GM21381 (cell line): ENCODE measurements around the gene DLL1.

ENCODE experiments used
- ATAC-seq: cut with Tn5 transposase; IDR thresholded peaks from one replicate; pipeline ENCODE4 v1.9.1; 2021; ENCODE audit warnings: mild to moderate bottlenecking, moderate library complexity; ENCODE audit not compliant: unreplicated experiment

The DLL1 gene

GRCh38 chr6:170283212-170284081 lies 7.4 kb downstream of the DLL1 start:
- ATAC-seq = no peak

GRCh38 chr6:170282512-170283158 lies 8.2 kb downstream of the DLL1 start:
- no peak for ATAC-seq

GRCh38 chr6:170281331-170282292 lies 9.3 kb downstream of the DLL1 start:
- ATAC-seq = no peak

GRCh38 chr6:170280689-170281045 lies 10.2 kb downstream of the DLL1 start:
- ATAC-seq = no peak

GRCh38 chr6:170279977-170280688 lies 10.7 kb downstream of the DLL1 start:
- no peak for ATAC-seq

- no peak for ATAC-seq
Observed at GRCh38 chr6:170279426-170279825, 11.5 kb downstream of the DLL1 start.

- ATAC-seq = no peak
Observed at GRCh38 chr6:170278743-170279094, 12.2 kb downstream of the DLL1 start.

GRCh38 chr6:170277893-170278742 lies 12.8 kb downstream of the DLL1 start:
- ATAC-seq = no peak

- no peak for ATAC-seq
Observed at GRCh38 chr6:170276369-170277057, 14.4 kb downstream of the DLL1 start.

GRCh38 chr6:170274713-170275560 lies 15.9 kb downstream of the DLL1 start:
- ATAC-seq = no peak

- ATAC-seq = no peak
Observed at GRCh38 chr6:170273681-170274080, 17.2 kb downstream of the DLL1 start.

GRCh38 chr6:170273191-170273590 lies 17.7 kb downstream of the DLL1 start:
- no peak for ATAC-seq

GRCh38 chr6:170272341-170273065 lies 18.4 kb downstream of the DLL1 start:
- ATAC-seq = no peak

- peak; percentile 96 for ATAC-seq
Observed at GRCh38 chr6:170271771-170272314, 19.0 kb downstream of the DLL1 start.

GRCh38 chr6:170270984-170271593 lies 19.8 kb downstream of the DLL1 start:
- no peak for ATAC-seq

- no peak for ATAC-seq
Observed at GRCh38 chr6:170269846-170270541, 20.9 kb downstream of the DLL1 start.
